HG03025 (cell line): Measurements from ENCODE around the gene STMN1.
"Not testable (repeated sequence)": the region's sequence is repeated elsewhere in the genome, so short reads cannot be mapped to it uniquely, and the experiment has no call there.

ENCODE experiments used
- ATAC-seq: cut with Tn5 transposase; IDR thresholded peaks from one replicate; pipeline ENCODE4 v1.9.1; 2021; ENCODE audit warnings: mild to moderate bottlenecking, moderate library complexity; ENCODE audit not compliant: unreplicated experiment, low FRiP score

STMN1 gene

DNA sequence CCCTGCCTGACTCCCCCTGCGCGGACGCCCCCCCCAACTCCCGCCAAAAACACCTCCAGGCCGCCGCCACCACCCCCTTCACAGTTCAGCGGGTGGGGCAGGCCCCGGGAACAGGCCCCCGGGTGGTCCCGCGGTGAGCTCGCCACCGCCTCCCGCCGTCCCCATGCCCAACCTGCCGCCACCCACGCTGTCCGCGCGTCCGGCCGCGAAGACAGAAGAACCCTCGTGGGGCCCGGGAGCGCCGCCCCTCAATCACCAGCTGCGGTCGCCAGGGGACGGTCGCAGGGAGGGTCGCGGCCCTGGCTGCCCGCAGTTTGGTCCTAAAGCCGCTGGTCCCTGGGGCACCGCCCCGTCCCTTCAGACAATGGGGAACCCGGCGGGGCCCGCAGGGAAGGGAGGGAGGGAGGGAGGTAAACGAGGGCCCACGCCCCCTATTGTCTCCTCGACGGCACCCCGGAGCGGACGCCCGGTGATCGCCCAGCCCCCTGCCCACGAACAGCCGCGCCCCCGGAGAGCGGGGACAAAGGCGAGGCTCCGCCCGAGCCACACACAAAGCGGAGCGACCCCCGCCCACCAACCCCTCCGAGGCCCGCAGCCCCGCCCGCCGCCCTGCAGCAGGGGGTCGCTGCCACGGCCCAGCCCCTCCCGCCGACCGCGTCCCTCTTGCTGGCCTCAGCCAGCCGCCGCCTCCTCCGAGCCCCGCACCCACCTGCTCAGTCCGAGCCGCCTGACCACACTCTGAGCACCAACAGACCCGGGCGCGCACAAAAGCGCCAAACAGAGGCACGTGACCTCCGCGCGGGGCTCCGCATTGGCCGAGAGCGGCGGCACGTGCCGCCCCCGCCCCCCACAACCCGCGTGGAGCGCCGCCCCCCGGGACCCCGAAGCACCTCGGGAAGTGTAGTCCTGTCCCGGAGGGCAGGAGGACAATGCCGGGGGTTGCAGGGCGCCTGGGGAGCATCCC lies at the start of gene STMN1:
STMN1 (minus strand) TSS at position 740 of the 964 bp plus-strand sequence. CDS start 1,743 bp downstream, outside the sequence.
- ATAC-seq = peak; percentile 43

DNA sequence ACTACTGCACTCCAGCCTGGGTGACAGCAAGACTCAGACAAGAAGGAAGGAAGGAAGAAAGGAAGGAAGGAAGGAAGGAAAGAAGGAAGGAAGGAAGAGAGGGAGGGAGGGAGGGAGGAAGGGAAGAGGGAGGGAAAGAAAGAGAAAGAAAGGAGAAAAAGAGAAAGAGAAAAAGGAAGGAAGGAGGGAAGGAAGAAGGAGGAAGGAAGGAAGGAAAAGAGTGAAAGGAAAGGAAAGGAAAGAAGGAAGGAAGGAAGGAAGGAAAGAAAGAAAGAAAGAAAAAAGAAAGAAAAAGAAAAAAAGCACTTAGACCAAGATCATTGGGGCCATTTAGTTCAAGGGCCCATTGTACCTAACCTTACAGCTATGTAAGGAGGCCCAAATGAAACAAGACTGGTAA lies 49.3 kb upstream of the STMN1 start:
- no peak for ATAC-seq

DNA sequence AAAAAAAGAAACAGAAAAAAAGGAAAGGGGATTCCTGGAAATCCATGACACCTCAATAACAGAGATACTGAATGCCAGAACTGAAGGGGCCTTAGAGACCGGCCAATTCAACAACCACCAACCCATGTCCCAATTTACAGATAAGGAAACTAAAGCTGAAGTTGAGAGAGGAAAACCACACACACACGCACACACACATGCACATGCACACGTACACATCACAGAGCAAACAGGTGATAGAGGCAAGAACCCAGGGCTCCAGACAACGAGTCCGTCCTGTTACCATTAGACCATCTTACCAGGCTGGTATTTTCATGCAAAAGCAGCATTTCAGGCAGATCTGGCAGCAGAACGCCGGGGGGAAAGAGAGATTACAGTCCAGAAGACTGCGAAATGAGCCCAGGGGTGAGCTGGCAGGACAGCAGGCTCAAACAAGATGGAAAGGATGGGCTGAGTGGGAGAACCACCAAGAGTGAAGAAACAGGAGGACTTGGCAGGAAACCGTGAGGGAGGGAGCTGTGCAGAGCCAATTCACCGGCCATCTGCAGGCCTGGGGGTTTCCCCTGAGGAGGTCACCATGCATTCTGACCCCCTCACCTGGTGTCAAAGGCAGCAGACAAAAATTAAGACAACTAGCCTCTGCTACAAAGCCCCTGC lies 48.2 kb upstream of the STMN1 start:
- ATAC-seq = no peak

DNA sequence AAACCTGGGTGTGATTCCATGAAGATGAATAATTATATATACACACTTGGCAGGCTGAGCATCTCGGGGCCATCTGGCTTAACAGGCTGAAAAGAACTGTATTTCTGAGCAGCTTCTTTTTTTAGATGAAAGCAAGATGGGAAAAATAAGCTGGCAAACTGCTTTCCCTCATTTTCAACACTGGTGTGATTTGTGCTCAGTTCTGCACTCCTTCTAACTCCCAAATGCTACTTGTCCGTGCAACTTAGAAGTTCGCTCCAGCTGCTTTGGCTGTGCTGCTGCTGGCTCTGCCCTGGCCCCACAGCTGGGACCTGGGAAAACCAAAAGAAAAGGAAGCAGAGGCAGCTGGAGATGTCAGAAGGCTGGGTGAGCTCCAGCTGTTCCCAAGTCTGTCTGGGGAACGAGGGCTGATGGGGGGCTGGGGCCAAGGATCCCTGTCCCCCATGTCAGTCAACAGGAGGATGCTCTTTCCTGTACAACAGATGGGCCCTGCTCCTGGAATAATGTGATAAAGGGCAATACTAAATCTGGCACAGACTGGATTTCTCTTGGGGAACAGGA lies 46.7 kb upstream of the STMN1 start:
- ATAC-seq = no peak

DNA sequence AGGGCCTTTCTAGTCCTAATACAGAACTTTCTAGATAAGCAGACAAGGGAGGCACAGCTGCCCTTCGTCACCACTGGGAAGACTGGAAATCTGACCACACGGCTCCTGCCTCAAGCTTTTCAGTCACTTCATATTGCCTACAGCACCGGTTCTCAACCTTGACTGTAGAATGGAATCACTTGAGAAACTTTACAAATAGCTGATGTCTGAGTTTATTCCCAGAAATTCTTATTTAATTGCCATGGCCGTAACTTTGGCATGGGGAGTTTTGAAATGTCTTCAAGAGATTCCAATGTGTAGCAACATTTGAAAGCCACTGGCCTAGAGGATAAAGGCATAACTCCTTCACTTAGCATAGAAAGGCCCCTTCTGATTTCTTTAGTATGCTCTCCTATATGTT lies 42.4 kb upstream of the STMN1 start:
- ATAC-seq = no peak

DNA sequence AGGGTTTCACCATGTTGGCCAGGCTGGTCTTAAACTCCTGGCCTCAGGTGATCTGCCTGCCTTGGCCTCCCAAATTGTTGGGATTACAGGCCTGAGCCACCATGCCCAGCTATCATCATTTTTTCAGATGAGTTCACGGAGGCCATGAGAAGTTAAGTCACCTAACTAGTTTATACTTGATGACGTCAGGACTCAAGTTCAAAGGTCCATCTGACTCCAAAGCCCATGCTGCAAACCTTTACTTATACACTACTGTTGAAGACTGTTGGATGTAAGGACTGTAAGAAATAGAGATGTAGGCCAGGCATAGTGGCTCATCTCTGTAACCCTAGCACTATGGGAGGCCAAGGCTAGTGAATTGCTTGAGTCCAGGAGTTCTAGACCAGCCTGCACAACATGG lies 40.8 kb upstream of the STMN1 start:
- ATAC-seq = no peak

DNA sequence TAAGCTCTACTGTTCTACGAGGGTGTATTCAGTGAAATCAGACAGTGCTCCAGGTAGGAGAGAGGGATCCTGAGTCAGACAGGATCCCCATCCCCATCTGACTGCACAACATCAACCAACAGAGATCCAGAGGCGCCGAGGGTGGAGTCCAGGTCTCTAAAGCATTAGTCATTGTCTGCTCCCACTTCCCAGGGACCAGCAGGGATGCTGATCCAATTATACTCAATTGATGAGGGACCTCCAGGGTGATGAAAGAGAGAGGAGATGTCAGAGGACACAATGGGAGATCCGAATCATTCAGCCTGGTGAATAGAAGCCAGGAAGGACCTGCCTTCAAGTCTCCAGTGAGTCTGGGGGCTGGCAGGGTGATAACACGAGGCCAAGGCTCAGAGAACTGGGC lies 39.5 kb upstream of the STMN1 start:
- ATAC-seq = no peak

DNA sequence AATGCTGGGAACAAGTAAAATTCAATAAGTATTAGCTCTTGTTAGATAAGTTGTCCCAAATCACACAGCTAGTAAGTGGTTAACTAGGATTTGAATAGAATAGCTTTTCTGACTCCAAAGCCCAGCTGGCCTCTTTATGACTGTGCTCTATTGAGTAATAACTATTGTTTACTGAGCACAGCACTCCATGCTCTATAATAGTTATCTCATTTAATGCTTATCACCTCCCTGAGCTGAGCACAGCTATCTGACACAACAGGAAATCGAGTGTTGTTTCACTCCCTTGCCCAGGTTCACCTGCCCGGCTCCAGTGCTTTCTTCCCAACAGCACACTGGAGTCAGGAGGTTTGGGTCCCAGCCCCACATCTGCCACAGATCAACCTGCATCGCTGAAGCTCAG lies 38.8 kb upstream of the STMN1 start:
- ATAC-seq = no peak

DNA sequence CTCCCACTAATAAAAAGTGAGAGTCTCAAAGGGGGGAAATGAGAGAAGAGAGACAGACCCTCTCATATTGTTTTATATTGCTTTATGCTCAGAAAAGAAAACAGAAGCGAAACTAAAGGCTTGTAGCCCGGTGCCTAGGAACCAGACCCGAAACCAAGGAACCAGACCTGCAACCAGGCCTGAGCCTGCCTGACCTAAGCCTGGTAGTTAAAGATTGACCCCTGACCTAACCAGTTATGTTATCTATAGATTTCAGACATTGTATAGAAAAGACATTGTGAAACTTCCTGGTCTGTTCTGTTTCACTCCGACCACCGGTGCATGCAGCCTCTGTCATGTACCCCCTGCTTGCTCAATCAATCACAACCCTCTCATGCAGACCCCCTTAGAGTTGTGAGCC lies 37.3 kb upstream of the STMN1 start:
- not testable (repeated sequence) for ATAC-seq

DNA sequence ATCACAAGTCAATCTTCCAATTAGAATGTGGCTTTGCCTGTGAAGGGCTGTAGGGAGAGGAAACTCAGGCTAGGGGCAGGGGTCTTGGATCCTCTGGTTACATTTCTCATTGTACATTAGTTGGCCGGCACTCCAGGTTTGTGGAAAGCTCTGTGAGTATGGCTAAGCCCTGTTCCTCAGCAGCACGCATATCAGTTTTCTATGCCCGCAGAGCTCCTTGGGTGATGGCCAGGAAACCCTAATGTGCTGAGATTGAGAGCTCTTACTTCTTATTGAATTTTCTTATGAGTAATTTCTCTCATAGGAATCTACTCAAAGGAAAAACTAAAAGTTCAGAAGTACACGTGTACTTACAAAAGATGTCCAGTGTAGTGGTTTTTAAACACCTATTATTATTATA lies 30.7 kb upstream of the STMN1 start:
- ATAC-seq = no peak

DNA sequence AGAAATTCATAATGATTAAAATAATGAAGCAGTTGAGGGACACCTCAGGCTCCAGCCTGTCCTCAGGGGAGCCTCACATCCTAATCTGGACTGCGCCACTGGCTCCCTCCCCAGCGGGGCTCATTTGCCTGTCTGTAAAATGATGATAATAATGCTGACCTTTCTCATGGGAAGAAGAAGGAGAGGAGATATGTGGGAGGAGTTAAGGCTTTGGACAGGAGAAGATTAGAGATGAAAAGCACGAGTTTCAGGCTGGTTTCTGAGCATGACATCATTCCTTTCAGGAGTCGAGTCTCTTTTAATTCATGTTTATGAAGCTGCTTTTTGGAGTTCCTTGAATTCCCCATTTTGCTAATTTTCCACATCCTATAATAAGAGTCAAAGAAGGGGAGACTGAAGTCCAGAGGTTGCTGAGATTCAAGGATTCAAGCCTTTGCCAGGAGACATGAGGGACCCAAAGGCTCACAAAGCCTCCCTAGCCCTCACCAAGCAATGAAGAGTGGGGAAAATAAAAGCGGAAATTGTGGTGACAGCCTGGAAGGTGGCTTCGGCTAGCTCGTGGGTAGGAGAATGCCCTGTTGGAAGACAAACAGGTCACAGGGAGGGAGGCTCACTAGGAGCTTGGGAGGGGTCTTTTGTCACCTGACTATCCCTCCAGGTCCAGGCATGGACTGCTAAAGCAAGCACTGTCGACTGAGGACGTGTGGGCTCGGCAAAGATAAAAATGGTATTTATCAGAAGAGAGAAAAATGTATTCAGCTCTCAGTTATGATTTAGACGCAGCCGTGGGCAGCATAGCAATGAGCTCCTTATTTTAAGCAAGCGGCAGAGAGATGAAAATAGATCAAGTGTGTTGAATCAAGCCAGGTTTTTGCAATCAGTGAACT lies 27.5 kb upstream of the STMN1 start:
- ATAC-seq = no peak

DNA sequence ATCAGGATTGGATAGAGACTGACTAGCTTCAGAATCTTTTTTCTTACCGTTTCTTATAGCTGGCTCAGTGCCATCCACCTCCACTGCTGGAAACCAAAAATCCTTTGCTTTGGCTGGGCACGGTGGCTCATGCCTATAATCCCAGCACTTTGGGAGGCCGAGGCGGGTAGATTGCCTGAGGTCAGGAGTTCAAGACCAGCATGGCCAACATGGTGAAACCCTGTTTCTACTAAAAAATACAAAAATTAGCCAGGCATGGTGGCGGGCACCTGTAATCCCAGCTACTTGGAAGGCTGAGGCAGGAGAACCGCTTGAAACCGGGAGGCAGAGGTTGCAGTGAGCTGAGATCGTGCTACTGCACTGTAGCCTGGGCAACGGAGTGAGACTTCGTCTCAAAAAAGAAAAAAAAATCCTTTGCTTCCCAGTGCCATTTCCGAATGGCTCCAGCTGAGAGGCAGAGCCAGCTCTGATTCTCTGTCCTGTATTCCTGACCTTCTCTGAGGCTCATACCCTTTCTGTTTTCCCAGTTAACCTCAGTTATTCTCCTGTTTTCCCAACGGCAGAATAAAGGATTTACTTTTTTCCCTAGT lies 26.7 kb upstream of the STMN1 start:
- ATAC-seq = not testable (repeated sequence)

DNA sequence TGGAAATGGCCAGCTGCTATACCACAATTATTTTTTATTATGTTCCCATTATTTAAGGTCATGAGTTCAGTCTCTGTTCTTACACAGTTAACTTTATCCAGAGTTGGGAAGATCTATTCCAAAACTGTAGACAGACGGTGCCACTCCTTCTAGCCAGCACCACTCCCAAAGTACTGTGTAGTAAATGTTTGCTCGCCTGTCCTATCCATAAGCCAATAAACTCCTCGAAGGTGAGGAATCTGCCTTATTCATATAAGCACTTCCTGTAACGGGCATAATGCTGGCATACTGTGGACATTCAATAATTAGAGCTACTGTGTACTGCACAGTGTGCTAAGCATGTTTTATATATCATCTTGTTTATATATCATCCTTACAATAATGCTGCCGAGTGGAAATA lies 26.1 kb upstream of the STMN1 start:
- ATAC-seq = no peak

DNA sequence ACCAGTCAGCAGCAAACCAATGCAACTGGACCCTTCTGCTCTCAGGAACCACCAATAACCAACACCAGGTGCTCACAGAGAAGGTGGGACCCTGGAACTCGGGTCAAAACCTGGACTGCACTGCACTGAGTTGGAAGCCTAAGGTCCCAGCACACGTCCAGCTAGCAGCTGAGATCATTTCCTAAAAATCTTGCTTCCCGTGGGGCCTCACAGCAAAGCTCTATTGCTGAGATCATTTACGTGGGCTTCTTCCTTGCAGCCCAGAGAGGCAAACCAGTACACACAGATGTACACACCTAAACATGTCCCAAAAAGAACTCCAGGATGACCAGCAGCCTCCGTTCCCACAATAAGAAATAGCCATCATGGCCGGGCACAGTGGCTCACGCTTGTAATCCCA lies 22.8 kb upstream of the STMN1 start:
- no peak for ATAC-seq

DNA sequence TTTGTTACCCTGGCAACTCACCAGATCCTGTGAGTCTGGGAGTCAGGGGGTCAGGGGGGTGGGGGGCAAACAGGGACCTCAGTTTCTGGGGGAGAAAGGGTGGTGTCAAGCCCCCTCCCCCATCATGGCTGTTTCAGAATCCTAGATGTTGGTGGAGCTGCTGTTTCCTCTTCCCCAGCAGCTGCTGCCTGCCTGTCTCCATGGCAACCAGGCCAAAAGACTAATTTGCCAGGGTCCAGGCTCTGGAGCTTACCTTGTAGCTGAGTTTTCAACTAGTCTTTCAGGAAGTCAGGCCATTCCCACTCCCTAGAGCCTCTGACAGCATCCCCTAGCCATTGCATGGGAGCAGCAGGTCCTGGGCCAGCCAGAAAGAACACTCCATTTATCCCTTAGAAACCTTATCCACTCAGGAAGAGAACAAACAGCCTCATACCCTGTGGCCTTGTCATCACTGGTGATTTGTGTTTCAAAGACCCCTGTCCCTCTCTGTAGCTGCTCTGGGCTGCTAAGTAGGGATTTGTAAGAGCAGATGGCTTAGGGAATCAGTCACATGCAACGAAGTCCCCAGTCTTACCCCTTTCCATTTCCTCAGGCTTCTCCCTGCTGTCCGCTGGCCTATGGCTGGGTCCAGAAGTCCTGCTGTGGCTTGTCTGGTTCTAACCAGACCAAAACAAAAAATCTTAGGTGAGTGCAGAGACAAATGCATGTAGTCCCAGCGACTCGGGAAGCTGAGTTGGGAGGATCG lies 21.5 kb upstream of the STMN1 start:
- no peak for ATAC-seq

DNA sequence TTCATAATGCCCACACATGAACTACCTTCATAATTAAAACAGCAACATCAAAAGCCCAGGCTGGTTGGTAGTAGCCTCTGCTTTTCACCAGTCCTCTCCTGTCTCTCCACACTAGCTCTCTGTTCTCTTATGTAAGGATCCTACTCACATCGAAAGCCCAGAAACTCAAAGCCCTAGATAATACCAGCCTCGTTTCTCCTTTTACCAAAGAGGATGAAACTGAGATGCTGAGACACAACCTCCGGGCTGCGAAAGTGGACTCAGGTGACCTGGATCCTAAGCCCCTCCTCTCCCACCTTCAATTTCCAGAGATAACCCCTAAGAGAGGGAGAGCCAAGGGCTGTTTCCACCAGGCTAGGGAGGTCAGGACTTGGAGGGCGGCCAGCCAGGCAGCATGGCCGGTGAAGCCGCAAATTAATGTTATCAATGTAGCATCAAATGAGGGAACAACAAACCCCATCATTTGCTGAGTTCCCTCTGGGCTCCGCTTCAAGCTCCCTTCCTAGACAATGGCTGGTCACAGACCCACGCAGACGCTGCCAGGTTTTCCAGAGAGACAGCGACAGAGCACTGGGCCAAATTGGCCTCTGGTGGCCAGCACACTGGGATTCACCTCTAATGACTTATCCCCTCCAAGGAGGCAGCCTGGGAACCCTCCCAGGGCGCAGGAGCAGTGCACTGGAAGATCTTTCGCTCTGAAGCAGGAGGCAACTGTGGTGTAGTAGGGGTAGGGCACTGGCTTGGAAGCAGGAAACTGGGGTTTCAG lies 20.7 kb upstream of the STMN1 start:
- no peak for ATAC-seq

DNA sequence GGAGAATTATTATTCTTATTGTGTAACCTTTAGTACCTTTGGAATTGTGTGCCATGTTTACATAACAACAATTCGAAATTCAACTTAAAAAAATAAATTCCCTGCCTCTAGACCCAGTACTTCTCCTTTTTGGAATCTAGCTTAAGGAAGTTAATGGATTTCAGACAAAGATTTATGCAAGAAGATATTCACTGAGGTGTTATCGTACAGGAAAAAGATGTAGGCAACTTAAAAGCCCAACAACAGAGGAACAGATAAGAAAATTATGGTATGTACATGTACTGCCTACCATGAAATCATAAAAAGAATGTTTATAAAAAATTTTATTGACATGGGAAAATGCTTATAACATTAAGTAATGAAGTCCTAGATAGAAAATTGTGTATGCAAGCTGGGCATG lies 18.2 kb upstream of the STMN1 start:
- ATAC-seq = no peak

DNA sequence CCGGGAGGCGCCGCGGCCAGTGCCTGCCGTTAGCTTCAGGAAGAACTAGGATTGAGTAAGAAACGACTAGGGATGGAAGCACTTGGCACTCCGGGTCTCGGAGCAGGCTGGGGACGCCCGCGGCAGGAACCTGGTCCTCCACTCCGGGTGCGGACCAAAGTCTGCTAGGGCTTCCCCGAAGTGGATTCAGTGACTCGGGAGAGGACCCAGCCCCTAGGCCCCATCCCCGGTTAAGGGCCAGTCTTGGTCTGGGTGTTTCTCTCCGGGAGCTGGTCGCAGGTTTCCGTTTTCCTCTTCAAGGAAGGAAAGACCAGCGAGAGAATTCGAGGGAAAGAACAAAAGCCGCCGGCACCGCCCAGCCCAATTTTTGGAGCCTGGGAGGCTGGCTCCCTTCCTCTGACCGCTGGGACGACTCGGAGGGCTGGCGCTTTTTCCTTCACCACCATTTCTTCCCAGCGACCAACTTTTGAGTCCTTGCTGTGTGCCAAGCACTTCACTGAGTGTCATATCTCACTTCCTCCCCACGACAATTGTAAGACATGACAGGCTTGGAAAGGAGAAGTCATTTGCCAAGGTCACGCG lies 16.8 kb upstream of the STMN1 start:
- no peak for ATAC-seq
